Activated CD4-positive, alpha-beta T cell treated with anti-CD3 and anti-CD28 coated beads for 48 hours (primary cell): ENCODE data around the gene C8G.

Experiments
- DNase-seq: peaks from one replicate; pipeline ENCODE4 v3.0.0-alpha.2; 2020

Gene C8G

GRCh38 chr9:136970361-136970760, 25.3 kb downstream of the C8G start:
- DNase-seq, result no peak

DNA sequence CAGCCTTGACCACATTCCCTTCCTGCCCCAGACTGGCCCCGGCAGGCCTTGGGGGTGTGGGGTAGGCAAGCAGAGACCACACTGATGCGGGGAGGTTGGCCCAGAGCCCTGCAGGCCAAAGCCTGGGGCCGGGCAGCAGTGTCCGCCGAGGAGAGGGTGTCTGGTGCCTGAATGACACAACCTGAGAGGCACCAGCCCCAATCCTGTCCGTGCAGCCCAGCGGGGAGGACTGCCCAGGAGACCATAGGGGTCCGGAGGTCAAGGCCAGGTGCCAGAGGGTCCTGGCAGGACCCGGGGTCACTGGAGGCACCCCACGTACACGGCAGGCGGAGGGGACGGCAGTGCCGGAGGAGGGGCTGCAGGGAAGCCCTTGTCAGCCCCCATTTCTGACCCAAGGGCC, 26.7 kb downstream of the C8G start:
- DNase-seq, result no peak

DNA sequence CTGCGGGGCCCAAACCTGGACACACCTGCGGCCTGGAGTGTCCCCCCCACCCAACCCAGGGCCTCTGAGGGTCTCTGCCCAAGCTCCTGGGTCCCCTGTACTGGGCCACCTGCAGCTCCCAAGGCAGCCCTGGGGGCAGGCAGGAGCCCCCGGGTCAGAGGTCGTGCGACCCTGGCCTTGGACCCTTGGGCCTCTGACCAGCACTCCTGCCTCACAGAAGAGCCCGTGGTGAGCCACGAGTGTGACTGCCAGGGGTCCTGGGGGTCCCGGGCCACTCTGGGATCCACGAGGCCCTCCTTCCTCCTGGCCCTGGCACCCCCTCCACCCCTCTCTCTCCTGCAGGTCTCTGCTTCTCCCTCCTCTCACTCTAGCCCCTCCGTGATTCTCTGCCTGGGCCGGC, 27.3 kb downstream of the C8G start:
- DNase-seq, result no peak

DNA sequence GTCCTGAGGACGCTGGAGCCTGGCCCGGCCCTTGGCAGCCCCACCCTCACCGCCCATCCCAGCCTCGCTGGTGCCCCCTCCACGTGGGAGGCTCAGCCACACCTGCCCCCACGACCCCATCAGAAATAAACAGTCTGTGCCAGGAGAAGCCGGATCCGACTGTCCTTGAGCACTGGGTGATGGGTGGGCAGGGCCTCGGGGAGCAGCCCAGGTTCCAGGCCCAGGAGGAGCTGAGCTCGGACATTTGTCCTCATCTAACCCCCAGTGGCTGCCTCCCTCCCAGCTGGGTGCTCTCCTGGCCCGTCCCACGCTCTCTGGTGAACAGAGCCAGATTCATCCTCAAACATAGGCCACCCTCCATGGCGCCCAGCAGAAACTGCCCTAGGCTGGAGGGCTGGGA, 27.7 kb downstream of the C8G start:
- no peak for DNase-seq

DNA sequence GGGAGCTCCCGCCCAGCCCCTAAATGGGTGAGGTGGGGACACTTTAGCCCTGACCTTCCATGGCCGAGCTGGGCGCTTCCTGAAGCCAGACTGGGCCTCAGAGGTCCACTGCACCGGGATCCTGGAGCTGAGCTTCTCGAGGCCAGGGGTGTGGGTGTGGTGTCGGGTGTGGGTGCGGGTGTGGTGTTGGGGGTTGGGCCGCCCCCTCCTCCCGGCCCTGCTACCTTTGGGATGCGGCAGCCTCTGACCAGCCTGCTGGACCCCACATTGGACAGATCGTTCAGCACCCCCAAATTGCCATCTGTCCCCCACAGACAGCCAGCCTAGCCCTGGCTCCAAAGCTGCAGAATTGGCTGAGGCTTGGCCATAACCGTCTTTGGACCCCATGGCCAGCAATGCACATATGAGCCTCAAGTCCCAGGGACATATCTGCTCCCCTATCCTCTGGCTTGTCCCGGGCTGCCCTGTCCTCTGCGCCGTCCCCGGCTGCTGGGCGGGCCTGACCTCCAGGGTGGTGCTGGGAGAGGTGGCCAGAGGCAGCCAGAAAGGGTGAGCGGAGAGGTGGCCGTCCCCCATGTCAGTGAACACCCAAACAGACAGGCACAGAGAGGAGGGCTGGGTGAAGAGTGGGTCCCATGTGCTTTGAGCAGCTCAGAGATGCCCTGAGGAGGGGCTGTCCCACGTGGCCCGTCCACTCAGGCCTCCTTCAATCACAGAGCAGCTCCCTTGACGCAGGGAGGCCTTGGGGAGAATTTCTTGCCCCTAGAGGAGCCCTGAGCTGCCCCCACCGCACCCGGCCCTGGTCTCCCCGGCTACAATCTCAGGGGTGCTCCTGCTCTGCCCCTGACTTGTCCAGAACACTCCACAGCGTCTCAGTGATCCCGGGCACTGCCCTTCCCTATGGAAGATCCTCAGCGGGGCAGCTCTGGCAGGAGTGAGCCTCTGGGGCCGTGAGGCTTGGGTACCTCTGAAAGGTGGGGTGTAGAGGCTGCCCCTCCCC, 28.9 kb downstream of the C8G start:
- DNase-seq, result no peak

GRCh38 chr9:136974817-136975535, 29.9 kb downstream of the C8G start:
- DNase-seq, result no peak

- DNase-seq, result peak; percentile 60
Observed at GRCh38 chr9:136975644-136976043, 30.6 kb downstream of the C8G start.

GRCh38 chr9:136977223-136977622, 32.2 kb downstream of the C8G start, which contains the start of gene PTGDS:
TSS of gene PTGDS (plus strand) at chr9:136977504. CDS start at chr9:136977579, 75 bp downstream.
- no peak for DNase-seq

DNA sequence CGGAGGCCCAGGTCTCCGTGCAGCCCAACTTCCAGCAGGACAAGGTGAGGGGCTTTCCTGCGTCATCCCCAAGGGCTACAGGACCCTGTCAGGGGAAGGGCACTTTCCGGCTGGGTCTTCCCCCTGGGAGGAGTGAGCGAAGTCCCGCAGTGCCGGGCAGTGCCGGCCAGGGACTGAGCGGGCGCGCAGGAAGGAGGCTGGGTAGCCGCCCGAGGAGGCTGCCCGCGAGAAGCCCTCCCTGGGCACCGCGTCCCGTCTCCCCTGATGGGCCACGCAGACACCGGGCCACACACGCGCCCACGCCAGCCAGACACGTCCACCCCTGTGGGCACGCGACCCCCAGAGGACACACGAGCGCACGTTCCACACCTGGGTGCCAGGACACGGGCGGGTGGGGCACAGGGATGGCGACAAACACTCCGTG, 32.6 kb downstream of the C8G start:
- no peak for DNase-seq

GRCh38 chr9:136978073-136978864, 33.2 kb downstream of the C8G start:
- DNase-seq, result peak; percentile 81

DNA sequence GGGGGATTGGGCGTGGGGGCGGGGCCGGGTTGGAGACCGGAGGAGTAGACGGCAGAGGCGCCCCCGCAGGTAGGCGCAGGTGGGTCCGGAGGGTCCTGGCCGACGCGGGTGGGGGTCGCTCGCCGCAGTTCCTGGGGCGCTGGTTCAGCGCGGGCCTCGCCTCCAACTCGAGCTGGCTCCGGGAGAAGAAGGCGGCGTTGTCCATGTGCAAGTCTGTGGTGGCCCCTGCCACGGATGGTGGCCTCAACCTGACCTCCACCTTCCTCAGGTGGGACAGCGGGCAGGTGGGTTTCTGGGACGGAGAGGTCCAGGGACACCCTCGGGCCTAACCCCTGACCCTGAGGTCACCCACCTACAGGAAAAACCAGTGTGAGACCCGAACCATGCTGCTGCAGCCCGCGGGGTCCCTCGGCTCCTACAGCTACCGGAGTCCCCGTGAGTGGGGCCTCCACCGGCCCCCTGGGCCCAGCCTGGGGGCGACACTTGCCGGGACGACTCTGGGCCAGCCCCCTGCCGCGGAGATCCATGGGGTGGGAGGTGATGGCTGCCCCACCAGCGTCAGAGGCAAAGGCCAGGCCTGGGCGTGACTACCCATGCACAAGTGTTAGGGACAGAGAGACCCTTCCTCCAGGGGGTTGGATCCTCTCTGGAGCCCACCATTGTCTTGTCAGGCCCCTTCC, 34.0 kb downstream of the C8G start:
- DNase-seq, result no peak

- no peak for DNase-seq
Observed at GRCh38 chr9:136979769-136980587, 34.9 kb downstream of the C8G start.

- DNase-seq, result no peak
Observed at GRCh38 chr9:136980669-136981478, 35.8 kb downstream of the C8G start.

GRCh38 chr9:136981588-136982231, 36.7 kb downstream of the C8G start:
- no peak for DNase-seq

DNA sequence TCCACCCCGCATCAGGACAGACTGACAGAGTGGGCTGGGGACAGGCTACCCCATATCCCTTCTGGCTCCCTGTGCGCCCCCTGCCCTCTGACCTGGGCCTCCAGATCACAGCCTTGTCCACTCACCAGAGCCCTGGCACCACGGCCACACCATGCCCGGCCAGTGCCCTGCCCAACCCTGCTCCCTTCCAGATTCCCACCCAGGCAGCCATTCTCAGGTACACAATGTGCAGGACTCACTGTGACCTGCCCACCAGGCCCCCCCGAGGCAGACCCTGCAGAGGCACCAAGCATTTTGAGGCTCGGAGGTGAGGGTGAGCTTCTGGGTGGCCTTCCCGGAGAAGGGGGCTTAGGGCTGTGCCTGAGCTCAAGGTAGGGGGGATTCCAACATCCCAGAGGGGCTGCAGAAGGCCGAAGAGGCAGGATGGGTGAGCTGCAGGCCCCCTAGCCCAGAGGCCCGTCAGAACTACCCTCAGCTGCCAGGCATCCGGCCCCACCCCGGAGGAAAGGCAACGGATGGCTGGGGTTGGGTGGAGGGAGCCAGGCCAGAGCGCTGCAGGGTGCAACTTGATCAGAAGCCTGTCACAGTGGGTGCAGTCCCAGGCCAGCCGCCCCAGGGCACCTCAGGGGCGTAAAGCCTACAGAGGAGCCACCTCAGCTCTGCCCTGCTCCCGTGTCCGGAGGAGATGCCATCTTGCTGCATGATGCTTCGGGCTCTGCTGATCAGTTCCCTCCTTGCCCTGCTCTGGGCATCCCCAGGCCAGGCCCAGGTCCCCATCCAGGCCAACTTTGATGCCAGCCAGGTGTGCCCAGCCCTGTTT, 37.4 kb downstream of the C8G start, which contains the start of gene LCNL1:
TSS of gene LCNL1 (plus strand) at position 762 of the 820 bp plus-strand sequence. CDS start 594 bp downstream, outside the sequence.
- no peak for DNase-seq

DNA sequence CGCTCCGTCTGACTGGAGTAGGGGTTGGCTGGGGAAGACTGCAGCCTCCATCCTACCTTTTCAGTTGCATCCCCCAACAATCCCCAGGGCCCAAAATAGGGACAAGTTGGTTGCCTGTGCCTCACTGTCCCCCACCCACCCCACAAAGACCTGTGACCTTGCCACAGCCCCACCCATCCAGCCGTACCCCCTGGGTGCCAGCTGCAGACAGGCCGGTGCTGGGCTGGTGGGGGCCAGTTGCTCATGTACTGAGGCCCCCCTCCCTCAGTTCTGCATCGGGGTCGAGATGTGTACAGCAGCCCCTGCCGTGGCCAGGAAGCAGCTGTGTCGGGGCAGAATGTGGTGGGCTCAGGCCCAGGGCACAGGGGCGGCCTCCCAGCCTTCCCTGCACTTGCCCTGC, 38.1 kb downstream of the C8G start:
- no peak for DNase-seq

GRCh38 chr9:136983656-136984314, 38.7 kb downstream of the C8G start:
- no peak for DNase-seq

DNA sequence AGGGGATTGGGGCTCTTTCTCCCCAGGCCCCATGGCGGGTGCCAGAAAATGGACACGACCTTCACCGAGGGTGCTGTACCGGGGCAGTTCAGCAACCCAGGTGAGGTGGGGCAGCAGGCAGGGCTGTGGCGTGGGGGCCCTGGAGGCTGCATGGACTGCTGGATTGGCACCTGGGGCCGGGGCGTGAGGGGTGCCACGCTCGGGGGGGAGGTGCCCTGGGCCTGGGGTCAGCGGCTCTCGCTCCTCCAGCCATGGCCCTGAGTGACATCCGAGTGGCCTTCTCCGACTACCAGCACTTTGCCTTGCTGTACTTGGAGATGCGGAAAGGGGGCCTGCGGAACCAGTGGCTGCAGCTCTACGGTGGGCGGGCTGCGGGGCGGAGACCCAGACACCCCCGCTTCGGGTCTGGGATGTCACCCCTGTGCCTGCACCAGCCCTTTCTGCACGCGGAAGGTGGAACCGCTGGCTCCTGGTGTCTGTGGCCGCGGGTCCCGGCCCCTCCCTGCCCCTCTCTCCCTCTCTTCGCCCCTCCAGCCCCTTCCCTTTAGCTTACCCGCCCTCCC, 39.5 kb downstream of the C8G start:
- DNase-seq, result no peak
